ENCODE results near the gene EPB41L2.

GRCh38 chr6:130810307-130811030 lies 252.6 kb downstream of the EPB41L2 start:
- TF ChIP-seq CTCF (IDR thresholded peaks at IDR 0.05 in 4 of 5, conservative IDR thresholded peaks at IDR 0.05 in 1 of 5) (no peak), POLR2A (IDR thresholded peaks at IDR 0.05) (no peak)
